Neural progenitor cell (in vitro differentiated cells): ENCODE measurements around the gene INPP5D. TPM values are rescaled to one million over a fixed set of nuclear protein-coding genes. Genes with fewer than 3 reads are reported as not detected.

ENCODE experiments used
- DNase-seq: peaks from one replicate; pipeline ENCODE4 v3.0.0-alpha.2; 2016; ENCODE audit warnings: low spot score
- H2AFZ ChIP-seq: fragments of 200-600 bp; sonication (generic); replicated peaks from 2 replicates; pipeline ENCODE4 v1.6.1; 2016; ENCODE audit warnings: antibody characterized with exemption
- H3F3A ChIP-seq: fragments of 200-600 bp; sonication (generic); 2 replicates; pipeline ENCODE4 v1.6.1; 2016; ENCODE audit warnings: antibody characterized with exemption, low read depth
- H3K27ac ChIP-seq: fragments of 200-600 bp; sonication (generic); 2 replicates; pipeline ENCODE4 v1.5.1; 2016; ENCODE audit warnings: mild to moderate bottlenecking
- H3K27me3 ChIP-seq: fragments of 200-600 bp; sonication (generic); 2 replicates; pipeline ENCODE4 v1.6.1; 2016; ENCODE audit warnings: mild to moderate bottlenecking, moderate library complexity
- H3K36me3 ChIP-seq: fragments of 200-600 bp; sonication (generic); 2 replicates; pipeline ENCODE4 v1.5.1; 2016
- H3K4me1 ChIP-seq: fragments of 200-600 bp; sonication (generic); 2 replicates; pipeline ENCODE4 v1.6.1; 2016; ENCODE audit warnings: mixed run types
- H3K4me2 ChIP-seq: fragments of 200-600 bp; sonication (generic); 2 replicates; pipeline ENCODE4 v1.6.1; 2016
- H3K4me3 ChIP-seq: fragments of 200-600 bp; sonication (generic); 2 replicates; pipeline ENCODE4 v1.5.1; 2016
- H3K79me2 ChIP-seq: fragments of 200-600 bp; sonication (generic); 2 replicates; pipeline ENCODE4 v1.6.1; 2016; ENCODE audit warnings: low read depth
- H3K9ac ChIP-seq: fragments of 200-600 bp; sonication (generic); 2 replicates; pipeline ENCODE4 v1.6.1; 2016
- H3K9me3 ChIP-seq: fragments of 200-600 bp; sonication (generic); 2 replicates; pipeline ENCODE4 v1.5.1; 2016; ENCODE audit warnings: low read depth
- H4K20me1 ChIP-seq: fragments of 200-600 bp; sonication (generic); 2 replicates; pipeline ENCODE4 v1.6.1; 2016; ENCODE audit warnings: low read depth
- H3K27ac Mint-ChIP-seq: 3 replicates; pipeline ENCODE4 v1.8.0; 2021; ENCODE audit warnings: mixed read lengths
- H3K27me3 Mint-ChIP-seq: 2 replicates; pipeline ENCODE4 v1.8.0; 2022; ENCODE audit warnings: low read depth, mild to moderate bottlenecking, inconsistent platforms, moderate library complexity, mixed read lengths; ENCODE audit not compliant: insufficient read depth
- H3K36me3 Mint-ChIP-seq: 3 replicates; pipeline ENCODE4 v1.8.0; 2021; ENCODE audit warnings: mixed read lengths
- H3K4me1 Mint-ChIP-seq: 3 replicates; pipeline ENCODE4 v1.8.0; 2021; ENCODE audit warnings: mixed read lengths
- H3K4me3 Mint-ChIP-seq: 3 replicates; pipeline ENCODE4 v1.8.0; 2021; ENCODE audit warnings: mild to moderate bottlenecking, moderate library complexity, mixed read lengths
- H3K9me3 Mint-ChIP-seq: 3 replicates; pipeline ENCODE4 v1.8.0; 2020; ENCODE audit warnings: mixed read lengths
- EZH2 ChIP-seq: fragments of 200-600 bp; sonication (generic); IDR thresholded peaks from 2 replicates; pipeline ENCODE4 v1.6.1; 2017; ENCODE audit warnings: antibody characterized with exemption, mild to moderate bottlenecking, moderate library complexity
- EZH2phosphoT487 ChIP-seq: fragments of 200-600 bp; sonication (generic); IDR thresholded peaks from 2 replicates; pipeline ENCODE4 v1.6.1; 2017; ENCODE audit warnings: antibody characterized with exemption
- total RNA-seq: library from RNA; depleted of rRNA; stranded (reverse); fragments of >200 nt; gene quantifications from 2 replicates; pipeline ENCODE4 v1.2.3, GENCODE V29; 2015; ENCODE audit warnings: low replicate concordance
- TF ChIP-seq, protein P1 (sequence below): fragments of 200-600 bp; sonication (generic); IDR thresholded peaks from 2 replicates; pipeline ENCODE4 v1.5.1; 2017; ENCODE audit warnings: antibody characterized with exemption, mild to moderate bottlenecking

The INPP5D gene
- total RNA-seq, 1 donor from 2014 or later, result 4.2 TPM

DNA sequence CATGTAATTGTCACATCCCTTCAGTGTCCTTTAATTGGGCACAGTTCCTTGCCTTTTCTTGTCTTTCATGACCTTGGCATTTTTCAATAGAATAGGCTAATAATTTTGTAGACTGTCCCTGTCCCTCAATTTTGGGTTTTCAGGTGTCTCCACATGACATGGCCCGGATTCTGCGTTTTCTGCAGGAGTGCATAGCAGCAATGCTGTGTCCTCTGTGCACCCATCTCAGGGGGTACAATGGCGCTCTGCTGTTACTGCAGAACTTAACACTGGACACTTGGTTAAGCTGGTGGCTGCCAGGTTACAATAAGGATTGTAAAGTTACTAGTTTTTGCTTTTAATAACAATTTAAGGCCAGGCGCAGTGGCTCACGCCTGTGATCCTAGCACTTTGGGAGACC is 51.3 kb downstream of the INPP5D start:
- DNase-seq, result no peak
- H3K4me1 Mint-ChIP-seq, result peaks cover 16% of the 10 kb centered on the region
- peaks cover 10% of the 10 kb centered on the region for H3K27me3 Mint-ChIP-seq
- Histone ChIP-seq H2AFZ (no peak overlapping the region), H3K9me3 (no peaks in the 10 kb centered on the region), H3K4me2 (no peak overlapping the region), H3K79me2 (no peaks in the 10 kb centered on the region), H3K36me3 (no peaks in the 10 kb centered on the region), H3F3A (no peaks in the 10 kb centered on the region), H3K27me3 (no peaks in the 10 kb centered on the region), H3K9ac (no peak overlapping the region), H4K20me1 (no peaks in the 10 kb centered on the region), H3K27ac (no peak overlapping the region), H3K4me3 (no peak overlapping the region), H3K4me1 (no peaks in the 10 kb centered on the region)
- no peak overlapping the region for H3K27ac Mint-ChIP-seq
- H3K36me3 Mint-ChIP-seq, result no peaks in the 10 kb centered on the region
- no peak overlapping the region for H3K4me3 Mint-ChIP-seq
- H3K9me3 Mint-ChIP-seq, result no peaks in the 10 kb centered on the region
- TF ChIP-seq, protein P1, sequence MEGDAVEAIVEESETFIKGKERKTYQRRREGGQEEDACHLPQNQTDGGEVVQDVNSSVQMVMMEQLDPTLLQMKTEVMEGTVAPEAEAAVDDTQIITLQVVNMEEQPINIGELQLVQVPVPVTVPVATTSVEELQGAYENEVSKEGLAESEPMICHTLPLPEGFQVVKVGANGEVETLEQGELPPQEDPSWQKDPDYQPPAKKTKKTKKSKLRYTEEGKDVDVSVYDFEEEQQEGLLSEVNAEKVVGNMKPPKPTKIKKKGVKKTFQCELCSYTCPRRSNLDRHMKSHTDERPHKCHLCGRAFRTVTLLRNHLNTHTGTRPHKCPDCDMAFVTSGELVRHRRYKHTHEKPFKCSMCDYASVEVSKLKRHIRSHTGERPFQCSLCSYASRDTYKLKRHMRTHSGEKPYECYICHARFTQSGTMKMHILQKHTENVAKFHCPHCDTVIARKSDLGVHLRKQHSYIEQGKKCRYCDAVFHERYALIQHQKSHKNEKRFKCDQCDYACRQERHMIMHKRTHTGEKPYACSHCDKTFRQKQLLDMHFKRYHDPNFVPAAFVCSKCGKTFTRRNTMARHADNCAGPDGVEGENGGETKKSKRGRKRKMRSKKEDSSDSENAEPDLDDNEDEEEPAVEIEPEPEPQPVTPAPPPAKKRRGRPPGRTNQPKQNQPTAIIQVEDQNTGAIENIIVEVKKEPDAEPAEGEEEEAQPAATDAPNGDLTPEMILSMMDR, result no peak
- TF ChIP-seq EZH2 (no peak), EZH2phosphoT487 (no peak)

DNA sequence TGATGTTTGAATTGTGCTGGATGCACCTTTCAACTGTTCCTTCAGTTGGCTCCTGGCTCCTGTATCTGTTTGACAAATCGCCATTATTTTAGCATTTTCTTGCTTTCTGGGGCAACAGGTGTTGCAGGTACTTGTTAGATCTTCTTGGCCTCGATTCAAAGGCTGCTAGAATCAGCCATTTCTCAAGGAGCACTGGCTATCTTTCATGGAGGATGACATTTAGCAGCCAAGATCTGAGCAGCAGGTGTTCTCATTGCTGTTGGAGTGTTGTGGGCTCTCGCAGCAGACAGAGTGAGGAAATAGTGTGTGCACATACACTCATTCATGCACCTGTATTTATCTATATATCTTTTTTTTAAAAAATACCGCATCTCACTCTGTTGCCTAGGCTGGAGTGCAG is 52.2 kb downstream of the INPP5D start:
- Mint-ChIP-seq H3K9me3 (no peaks in the 10 kb centered on the region), H3K36me3 (no peaks in the 10 kb centered on the region), H3K4me3 (no peak overlapping the region), H3K27me3 (peaks cover 12% of the 10 kb centered on the region), H3K27ac (no peak overlapping the region), H3K4me1 (peaks cover 16% of the 10 kb centered on the region)
- Histone ChIP-seq H3K9me3 (no peaks in the 10 kb centered on the region), H3K4me1 (no peaks in the 10 kb centered on the region), H3K27ac (no peak overlapping the region), H3K9ac (no peak overlapping the region), H3F3A (no peaks in the 10 kb centered on the region), H3K79me2 (no peaks in the 10 kb centered on the region), H3K4me2 (no peak overlapping the region), H3K36me3 (no peaks in the 10 kb centered on the region), H2AFZ (no peak overlapping the region), H3K27me3 (no peaks in the 10 kb centered on the region), H3K4me3 (no peak overlapping the region), H4K20me1 (no peaks in the 10 kb centered on the region)
- DNase-seq, result no peak
- TF ChIP-seq EZH2phosphoT487, result no peak
- TF ChIP-seq EZH2, result no peak
- TF ChIP-seq, protein P1, result no peak

DNA sequence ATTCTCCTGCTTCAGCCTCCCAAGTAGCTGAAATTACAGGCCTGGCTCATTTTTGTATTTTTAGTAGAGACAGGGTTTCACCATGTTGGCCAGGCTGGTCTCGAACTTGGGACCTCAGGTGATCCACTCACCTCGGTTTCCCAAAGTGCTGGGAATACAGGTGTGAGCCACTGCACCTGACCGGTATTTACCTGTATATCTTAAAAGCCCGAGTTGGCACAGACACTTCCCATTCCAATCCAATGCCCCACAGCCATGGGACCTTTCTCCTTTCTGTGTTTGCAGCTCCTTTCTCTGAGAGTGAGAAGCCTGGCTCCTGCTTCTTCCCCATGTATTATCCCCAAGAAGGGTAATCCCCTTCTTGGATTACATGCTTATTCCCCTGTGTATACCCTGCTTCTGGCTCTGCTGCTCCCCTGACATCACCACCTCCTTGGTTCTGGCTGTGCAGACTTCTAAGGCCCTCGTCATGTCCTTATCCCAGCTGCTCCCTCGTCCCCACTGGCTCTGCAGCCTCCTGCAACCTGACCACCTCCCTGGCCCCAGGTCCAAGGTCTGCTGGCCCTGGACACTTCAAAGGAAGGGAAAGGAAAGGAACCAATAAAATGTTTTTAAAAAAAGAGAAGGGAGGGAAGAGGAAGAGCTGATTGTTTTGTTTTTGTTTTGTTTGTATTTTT is 52.8 kb downstream of the INPP5D start:
- no peaks in the 10 kb centered on the region for H3K36me3 Mint-ChIP-seq
- H3K9ac ChIP-seq, result no peak overlapping the region
- no peak overlapping the region for H3K27ac ChIP-seq
- no peaks in the 10 kb centered on the region for H3F3A ChIP-seq
- H3K27me3 Mint-ChIP-seq, result peaks cover 14% of the 10 kb centered on the region
- TF ChIP-seq EZH2 (no peak), EZH2phosphoT487 (no peak)
- TF ChIP-seq, protein P1, result no peak
- H3K4me3 Mint-ChIP-seq, result no peak overlapping the region
- H3K9me3 Mint-ChIP-seq, result no peaks in the 10 kb centered on the region
- H3K9me3 ChIP-seq, result no peaks in the 10 kb centered on the region
- H4K20me1 ChIP-seq, result no peaks in the 10 kb centered on the region
- no peaks in the 10 kb centered on the region for H3K4me1 ChIP-seq
- DNase-seq, result no peak
- no peak overlapping the region for H3K4me2 ChIP-seq
- no peaks in the 10 kb centered on the region for H3K79me2 ChIP-seq
- H3K4me1 Mint-ChIP-seq, result peaks cover 16% of the 10 kb centered on the region
- no peaks in the 10 kb centered on the region for H3K36me3 ChIP-seq
- no peak overlapping the region for H3K4me3 ChIP-seq
- peak overlapping the region; percentile 51 for H3K27ac Mint-ChIP-seq
- H3K27me3 ChIP-seq, result no peaks in the 10 kb centered on the region
- H2AFZ ChIP-seq, result no peak overlapping the region
